DMS153 treated with DMSO at 0.1 percent for 48 hours (cell line): Measurements from ENCODE around the gene UBE2G2.
A peak's percentile ranks its signal among the peaks of the same experiment; 100 is the strongest.

ENCODE experiments used
- DNase-seq: peaks from one replicate; lab custom pipeline; 2025; ENCODE audit not compliant: unreplicated experiment; lab: John Stamatoyannopoulos, UW

Gene UBE2G2

DNA sequence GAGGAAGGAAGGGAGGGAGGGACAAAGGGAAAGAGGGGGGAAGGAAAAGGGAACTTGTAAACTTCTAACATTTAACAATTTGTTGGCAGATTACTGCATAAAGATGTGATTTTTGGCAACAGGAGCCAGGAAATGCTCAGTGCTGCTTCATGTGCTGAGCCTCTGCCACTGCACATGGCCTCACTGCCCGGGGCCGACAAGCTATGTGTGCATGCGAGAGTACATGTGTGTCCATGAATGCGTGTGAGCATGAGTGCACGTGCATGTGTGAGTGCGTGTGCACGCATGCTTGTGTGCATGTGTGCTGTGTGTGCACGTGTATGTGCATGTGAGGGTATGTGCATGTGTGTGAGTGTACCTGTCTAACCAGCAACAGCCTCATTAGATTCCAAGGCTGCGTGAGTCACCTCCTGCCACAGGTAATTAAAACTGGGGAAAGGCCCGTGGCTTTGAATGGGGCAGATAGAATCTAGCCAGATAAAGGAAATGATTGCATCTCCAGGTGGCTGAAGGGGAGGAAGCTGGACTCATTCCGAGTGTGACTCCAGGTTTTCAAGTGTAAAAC is 48.9 kb downstream of the UBE2G2 start:
- DNase-seq, result peak; percentile 23

DNA sequence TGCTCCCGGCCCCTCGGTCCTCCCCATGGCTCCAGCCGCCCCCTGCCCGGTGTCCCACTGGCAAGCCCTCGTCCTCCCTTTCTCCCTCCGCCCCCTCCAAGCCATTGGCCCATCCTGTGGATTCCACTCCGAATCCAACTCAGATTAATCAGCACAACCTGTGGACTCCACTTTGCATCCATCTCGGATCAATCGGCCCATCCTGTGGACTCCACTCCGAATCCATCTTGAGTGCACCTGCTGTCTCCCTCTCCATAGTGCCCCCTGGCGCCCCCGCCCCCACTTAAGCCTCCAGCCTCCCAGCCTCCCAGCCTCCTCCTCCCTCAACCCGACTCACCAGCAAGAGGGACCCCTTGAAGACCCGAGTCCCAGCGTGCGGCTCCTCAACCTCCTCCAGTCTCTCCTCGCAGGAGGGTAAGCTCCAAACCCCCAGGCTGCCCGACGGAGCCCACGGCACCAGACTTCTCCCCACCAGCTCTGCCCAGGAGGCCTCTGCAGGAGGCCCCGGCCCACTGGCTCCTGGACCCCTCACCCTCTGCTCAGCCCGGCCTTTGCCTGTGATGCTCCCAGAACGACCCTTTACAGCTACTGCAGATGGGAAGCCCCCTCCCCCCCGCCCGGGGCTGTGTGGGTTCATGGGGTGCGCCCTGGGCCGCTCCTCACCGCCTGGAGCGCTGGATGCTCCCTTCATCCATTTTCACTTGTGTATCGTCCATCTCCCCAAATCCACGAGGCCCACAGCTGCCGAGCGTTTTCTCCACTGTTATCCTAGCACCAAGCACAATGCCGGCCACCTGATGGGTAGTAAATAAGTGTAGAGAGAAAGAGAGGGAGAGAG is 49.6 kb downstream of the UBE2G2 start:
- no peak for DNase-seq

DNA sequence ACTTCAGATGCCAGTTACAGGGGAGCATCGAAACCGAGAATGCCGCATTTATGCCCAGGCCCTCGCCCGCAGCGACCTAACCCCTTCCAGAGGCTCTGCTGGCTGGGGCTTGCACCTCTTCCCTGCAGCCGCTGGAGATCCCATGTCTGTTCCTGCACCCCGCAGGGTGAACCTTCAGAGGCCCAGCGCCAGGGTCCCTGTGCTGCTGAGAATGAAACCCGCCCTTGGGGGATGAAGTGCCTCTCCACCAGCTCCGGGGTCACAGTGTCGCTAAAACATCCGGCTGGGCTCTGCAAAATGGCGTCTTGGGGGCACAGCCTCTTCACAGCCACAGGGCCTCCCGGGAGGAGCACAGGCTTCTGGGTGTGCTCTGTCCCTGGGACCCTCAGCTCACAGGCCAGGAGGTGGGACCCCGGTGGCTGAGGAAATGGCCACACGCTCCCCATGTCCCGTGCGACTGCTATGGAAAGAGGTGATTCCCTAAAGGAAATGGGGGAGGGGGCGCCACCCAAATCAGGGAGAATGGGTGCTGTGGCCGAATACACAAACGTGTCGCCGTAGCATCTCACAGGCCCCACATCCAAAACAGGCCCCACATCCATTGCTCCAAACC is 50.3 kb downstream of the UBE2G2 start:
- DNase-seq, result no peak

DNA sequence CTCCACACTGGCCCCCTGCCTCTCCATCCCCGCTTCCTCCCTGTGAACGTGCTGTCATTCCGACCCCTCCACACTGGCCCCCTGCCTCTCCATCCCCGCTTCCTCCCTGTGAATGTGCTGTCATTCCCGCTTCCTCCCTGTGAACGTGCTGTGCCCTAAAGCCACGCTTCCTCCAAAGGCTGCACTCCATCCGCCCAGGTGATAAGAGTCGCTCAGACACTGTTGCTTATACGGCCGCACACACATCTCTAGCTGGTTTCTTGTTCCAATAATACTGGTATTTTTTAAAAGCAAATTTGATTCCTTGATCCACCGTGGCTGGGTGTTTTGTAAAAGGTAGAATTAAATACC is 51.0 kb downstream of the UBE2G2 start:
- DNase-seq, result no peak

DNA sequence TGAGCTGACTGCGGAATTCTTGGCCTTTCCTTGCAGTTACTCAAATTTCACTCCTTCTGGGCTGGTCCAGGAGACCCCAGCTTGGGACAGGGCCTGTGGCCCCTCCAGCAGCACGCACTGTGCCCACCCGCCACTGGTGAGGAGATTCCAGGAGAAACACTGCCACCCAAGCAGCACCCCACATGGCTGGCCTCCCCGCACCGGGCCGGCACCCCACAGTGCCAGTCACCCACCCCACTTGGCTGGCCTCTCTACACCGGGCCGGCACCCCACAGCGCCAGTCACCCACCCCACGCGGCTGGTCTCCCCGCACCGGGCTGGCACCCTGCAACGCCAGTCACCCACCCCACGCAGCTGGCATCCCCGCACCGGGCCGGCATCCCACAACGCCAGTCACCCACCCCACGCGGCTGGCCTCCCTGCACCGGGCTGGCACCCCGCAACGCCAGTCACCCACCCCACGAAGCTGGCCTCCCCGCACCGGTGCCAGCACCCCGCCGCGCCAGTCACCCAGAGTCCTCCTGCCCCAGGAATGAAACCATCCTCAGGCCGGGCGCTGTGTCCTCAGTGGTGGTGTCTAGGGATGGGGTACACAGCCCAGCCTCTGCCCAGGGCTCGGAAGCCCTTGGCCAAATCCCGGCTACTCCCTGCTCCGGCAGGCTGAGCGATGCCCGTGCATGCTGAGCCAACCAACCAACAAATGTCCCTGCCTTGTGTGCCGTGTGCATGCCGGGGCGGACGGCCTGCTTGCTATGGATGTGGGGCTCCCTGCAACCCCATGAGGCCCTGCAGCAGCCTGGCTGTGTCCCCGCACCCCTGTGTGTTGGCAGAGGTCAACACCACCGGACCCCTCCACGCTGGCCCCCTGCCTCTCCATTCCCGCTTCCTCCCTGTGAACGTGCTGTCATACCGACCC is 51.6 kb downstream of the UBE2G2 start:
- DNase-seq, result no peak

DNA sequence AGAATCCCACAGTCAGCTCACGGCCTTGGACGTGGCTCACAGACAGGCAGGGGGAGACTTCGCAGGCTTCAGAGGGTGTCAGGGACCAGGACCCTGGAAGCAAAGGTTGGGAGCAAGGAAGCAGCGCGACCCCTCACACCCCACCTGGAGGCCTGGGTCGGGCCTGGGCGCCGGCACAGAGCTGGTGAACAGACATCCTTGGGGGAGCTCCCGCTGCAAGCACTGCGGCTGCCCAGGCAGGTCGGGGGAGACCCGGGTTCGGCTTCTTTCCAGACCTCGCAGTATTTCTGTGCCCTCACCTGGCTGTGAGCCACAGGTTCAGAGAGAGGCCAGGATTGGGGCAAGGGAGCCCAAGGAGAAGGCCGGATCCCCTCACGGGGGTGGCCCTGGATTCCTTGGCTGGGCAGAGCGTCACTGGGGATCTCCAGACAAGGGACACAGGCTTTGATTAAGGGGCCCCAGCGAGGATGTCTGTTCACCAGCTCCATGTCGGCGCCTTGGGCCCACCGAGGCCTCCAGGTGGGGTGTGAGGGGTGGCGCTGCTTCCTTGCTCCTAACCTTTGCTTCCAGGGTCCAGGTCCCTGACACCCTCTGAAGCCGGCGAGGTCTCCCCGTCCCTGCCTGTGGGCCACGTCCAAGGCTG is 52.4 kb downstream of the UBE2G2 start:
- DNase-seq, result no peak

DNA sequence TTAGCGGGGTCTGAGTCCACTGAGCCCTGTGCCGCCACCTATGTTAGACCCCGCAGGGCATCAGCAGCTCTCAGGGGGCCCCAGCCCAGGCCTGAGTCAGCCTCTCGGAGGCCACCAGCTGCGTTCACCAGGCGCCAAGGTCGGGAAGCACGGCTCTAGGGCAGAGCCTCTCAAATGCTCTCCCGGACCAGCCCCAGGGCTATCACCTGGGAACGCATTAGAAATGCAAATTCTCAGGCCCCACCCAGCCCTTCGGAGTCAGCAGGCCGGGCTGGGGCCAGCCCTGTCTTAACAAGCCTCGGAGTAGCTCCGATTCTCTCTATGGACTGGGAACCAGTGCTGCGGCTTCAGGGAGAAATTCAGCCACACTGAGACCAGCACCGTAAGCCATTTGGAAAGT is 53.0 kb downstream of the UBE2G2 start:
- DNase-seq, result no peak

DNA sequence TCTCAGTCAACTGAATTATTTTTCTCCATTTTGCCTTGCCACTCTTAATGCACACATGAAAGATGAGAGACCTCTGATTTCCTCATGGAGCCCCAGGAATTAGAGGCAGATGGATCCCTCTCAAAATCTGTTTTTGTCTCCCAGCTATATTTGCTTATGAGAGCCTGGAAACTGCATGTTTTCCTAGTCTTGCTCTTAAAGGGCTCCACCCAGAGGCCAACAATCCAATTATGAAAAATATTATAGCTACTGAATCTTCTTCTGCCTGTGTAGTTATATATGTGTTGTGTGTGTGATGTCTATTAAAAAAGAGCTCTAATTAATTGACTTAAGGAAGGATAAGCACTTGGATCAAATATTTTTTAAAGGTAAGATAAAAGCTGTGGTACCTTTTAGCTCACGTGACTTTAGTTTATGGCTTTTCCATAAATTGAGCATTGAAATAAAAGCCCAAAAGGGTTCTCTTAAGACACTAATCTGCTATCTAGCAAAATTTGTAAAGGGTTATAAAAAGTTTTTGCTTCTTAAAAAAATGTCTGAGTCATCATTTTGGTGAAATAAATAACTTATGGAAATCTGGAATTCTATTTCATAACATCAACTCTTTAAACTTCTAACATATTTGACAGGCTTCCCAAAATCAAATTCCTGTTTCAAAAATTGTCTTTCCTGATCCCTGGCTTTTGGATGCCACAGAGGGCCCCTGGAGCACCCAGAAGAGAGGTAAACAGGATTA is 59.0 kb downstream of the UBE2G2 start:
- peak; percentile 57 for DNase-seq

DNA sequence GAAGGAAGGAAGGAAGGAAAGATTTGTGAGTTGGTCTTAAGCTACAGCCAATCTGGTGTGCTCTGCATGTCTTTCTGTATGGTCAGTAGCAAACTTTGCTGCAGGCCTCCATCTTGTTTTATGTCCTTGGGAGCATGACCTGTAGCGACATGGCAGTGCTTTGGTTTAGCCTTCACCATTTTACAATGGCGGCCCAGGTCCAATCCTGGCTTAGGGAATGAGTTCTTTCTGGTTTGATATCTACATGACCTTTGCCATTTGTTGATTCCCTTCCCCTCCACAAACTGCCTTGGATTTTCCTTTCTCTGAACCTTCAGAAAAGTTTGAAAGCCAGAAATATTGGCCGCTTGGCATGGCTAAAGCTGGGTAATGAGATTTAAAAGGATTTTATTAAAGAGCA is 59.7 kb downstream of the UBE2G2 start:
- no peak for DNase-seq

DNA sequence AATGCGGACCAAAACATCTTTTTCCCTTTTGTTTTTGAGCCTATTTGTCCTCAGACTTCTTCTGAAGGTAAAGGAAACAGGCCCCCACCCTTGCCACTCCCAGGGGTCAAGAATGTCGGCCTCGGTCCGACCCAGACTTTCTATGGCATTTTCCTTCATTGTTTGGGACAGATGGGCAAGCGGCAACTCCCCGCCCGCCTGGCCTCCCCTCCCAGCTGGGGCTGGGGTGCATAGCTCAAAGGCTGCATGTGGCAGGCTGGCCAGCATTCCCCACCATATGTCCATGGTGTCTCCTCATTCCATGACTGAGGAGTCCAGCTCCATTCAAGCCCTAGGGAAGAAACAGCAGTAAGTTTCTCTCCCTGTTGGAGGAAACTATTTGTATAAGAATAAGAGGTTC is 60.9 kb downstream of the UBE2G2 start:
- DNase-seq, result no peak

DNA sequence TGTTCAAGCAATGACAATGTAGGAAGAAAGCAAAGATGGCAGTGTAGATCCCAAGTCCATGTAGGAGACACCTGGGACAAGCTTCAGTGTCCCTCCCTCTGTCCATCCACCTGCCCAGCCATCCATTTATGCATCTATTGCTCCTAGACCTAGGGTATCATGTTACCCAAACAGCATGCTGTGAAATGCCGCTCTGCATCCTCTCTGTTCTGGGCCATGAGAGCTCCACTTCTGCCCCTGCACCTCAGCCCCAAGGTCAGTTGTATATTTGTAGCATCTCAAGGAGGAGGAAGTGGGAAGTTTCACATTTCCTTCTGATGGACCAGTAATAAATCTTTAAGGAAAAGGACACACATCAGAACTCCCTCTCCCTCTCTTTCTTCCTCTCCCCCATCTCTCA is 62.3 kb downstream of the UBE2G2 start:
- no peak for DNase-seq

DNA sequence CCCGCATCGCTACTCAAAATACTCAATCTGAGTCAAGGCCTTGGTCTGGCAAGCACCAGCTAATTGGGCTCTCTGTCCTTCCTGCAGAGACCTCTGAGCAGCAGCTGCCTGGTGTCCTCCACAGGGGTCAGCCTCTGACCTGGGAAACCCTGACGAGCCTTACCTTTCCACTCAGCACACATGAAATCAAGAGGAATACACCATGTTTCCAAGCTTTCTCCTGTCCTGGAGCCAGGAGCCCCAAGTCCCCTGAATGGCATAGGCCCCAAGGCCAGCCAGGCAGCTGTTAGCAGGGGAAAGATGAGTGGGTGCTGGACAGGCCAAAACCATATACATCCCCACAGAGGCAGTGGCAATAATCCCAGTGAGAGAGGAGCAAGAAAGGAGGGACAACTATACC is 63.0 kb downstream of the UBE2G2 start:
- no peak for DNase-seq

DNA sequence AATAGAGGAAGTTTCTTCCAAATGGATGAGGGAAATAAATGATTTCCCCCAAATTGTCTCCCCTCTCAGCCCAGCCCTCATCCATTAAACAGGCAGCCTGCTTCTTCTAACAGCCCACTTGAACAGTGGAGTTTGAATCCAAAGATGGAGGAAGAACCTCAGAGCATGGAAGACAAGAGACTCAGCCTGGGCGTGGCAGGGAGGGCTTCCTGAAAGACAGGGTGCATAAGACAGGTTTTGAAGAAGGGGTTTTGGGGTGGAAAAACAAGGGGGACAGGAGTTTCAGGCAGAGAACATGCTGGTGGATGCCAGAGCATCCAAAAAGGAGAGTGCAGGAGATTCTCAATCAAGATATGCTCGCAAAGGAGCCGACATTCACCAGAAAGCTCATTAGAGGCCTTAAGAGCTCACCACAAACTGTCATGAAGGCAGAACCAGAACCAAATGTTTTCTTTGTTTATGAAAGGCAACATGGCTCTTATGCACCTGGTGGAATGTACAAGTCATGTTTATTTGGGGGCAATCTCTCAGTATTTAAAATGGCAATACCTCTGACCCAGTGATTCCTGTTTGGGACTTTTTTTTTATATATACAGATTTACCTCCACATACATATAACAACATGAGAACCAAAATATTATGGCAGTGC is 63.8 kb downstream of the UBE2G2 start:
- no peak for DNase-seq

DNA sequence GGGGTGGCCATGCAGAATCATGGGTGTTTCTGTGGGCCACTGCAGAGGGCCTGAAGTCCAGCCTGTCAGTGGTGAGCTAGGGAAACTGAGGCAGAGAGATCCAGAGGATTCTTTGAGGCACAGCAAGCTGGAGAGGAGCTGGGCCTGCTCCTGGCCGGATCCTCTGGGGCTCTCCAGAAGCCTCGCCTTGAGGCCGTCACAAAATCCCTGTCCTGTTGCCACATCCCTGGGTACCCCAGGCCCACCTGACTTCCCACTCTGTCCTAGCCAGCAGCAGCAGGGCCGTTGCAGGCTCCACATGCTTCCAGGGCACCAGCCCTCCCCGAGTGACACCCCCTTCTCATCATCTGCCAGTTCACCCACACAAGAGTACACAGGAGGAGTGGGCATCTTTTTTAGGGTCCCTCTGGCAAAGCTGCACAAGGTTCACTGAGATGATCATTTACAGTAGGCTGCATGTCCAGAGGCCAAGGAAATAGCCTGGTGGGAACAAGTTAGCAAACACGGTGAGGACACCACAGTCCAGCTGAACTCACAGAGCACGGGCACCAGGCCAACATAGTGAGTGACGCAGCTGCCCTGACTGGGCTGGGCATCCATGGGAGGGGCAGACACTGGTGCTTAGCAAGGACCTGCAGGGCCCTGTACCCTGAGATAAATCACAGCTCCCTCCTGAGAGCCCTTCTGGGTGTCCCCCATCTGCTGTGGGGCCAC is 65.2 kb downstream of the UBE2G2 start:
- peak; percentile 83 for DNase-seq

DNA sequence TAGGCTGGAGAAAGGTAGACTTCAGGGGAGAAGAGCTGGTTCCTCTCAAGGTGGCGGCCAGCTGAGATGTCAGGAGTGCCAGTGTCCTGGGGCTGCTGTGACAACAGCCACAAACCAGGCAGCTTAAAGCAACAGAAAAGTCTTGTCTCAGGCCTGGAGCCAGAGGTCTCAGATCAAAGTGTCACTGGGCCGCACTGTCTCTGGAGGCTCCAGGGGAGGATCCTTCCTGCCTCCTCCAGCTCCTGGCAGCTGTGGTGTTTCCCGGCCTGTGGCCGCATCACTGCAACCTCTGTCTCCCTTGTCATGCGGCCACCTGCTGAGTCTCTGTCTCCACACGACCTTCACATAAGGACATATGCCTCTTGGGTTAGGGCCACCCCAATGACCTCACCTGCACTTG is 65.8 kb downstream of the UBE2G2 start:
- DNase-seq, result no peak

DNA sequence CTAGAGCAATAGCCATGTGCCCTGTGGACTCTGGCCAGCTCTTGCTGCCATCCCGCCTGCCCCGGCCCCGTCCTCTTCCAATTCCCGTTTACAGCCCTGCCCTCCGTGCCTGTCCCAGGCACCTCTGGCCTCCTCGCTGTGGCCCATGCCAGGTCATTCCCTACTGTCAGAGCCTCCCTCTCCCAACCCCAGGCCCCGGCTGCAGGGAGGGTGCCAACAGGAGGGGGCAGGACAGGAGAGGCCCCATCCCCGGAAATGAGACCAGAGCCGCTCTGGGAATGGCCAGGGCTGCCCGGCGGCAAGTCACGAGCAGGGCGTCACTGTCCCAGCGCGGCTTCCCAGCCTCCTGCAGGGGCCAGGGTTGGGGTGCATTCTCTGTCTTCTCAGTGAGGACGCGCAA is 66.8 kb downstream of the UBE2G2 start:
- DNase-seq, result no peak

DNA sequence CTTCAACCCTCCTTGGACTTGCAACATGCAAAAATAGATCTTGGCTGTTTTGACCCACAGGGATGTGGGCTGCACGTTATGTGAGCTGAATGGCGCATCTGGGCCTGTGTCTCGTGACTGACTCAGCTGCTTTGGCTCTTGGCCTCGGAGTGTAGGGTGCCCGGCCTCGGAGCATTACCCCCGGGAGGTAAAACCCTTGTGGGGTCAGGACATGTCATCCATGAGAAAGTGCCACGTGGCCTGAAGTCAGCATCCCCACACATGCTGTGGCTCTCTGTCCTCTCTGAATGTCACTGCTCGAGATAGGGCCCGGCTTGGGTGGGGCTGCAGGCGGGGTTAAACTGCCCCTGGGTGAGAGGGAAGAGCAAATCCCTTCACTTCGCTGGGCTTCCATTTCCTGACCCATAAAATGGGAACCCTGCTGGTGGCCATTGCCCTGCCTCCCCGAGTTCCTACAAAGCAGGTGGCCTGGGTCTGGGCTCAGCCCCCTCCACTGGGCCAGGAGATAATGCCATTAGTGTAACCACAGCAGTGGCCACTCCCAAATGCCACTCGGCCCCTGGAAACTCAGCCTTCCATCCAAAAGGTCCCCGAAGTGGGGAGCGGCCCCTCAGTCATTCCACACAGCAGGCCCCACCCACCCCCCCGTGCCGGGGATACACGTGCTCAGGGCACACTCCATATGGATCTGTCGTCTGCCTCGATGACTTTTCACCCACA is 67.4 kb downstream of the UBE2G2 start:
- no peak for DNase-seq

DNA sequence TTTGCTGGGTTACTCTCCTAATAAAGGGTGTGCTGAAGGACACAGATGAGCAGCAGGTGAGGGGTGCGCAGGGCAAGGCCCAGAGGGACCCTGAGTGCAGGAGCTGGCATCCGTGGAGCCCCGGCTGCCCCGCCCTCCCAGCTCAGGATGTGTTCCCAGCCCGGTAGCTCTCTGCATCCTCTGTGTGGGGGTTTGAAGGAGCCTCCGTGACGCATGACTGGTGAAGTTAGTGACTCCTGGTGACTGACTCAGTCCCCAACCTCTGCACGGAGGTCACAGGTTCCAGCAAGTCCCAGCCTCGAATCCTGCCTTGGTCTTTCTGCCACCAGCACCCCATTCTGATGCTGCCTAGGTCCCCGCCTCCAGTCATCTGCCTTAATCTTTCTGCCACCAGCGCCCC is 68.7 kb downstream of the UBE2G2 start:
- DNase-seq, result no peak

DNA sequence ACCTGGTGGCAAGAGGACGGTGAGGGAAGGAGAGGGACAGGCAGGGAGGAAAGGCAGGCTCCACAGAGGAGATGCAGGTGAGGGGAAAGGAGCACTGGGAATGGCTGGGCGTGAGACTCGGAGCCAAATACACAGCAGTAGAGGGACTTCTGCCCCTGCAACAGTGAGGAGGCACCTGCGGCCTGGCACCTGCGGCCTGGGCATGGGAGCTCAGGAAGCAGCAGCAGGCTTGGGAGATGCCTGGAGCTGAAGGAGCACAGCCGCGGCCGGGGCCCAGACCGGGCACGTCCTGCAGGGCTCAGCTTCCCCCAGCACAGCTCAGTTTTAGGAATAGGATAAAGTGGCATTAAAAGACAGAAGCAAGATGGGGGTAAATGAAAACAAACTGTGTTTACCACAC is 69.4 kb downstream of the UBE2G2 start:
- DNase-seq, result no peak
